Ascending aorta (tissue), 2 donors: ENCODE results near the gene FUT7. TPM values are rescaled to one million over a fixed set of nuclear protein-coding genes. Genes with fewer than 3 reads are reported as not detected.

ENCODE experiments used
- DNase-seq, 2 donors: peaks; one replicate each; pipeline ENCODE4 v3.0.0-alpha.2; 2019; ENCODE audit warnings: low spot score in 2 of 2
- H3K27ac ChIP-seq, 2 donors: fragments of 200-600 bp; sonication (generic); one replicate each; pipeline ENCODE4 v1.5.1; 2016 to 2017; ENCODE audit warnings: mild to moderate bottlenecking in 1 of 2
- H3K27me3 ChIP-seq: fragments of 200-600 bp; sonication (generic); one replicate; pipeline ENCODE4 v1.5.1; 2017
- H3K36me3 ChIP-seq, 2 donors: fragments of 200-600 bp; sonication (generic); one replicate each; pipeline ENCODE4 v1.5.1; 2016
- H3K4me1 ChIP-seq, 2 donors: fragments of 200-600 bp; sonication (generic); one replicate each; pipeline ENCODE4 v1.5.1; 2016 to 2017; ENCODE audit warnings: mild to moderate bottlenecking in 1 of 2
- H3K4me3 ChIP-seq, 2 donors: fragments of 200-600 bp; sonication (generic); one replicate each; pipeline ENCODE4 v1.5.1; 2016 to 2017; ENCODE audit warnings: mild to moderate bottlenecking in 1 of 2
- H3K9me3 ChIP-seq, 2 donors: fragments of 200-600 bp; sonication (generic); one replicate each; pipeline ENCODE4 v1.5.1; 2016
- intact Hi-C: fragments of 100-400 bp; cut with DNase I; formaldehyde crosslinking; loops from one replicate; pipeline ENCODE4 v1.15.1; 2023
- total RNA-seq: library from RNA; depleted of rRNA; stranded (reverse); fragments of >200 nt; gene quantifications from one replicate; pipeline ENCODE4 v1.1.0, GENCODE V29; 2016
- TF ChIP-seq, protein P1 (sequence below), 3 experiments: fragments of 200-600 bp in 2 of 3; fragments of 450-650 bp in 1 of 3; sonication (generic) in 2 of 3; IDR thresholded peaks; one replicate each; pipeline ENCODE4 v1.5.1; 2016 to 2019; ENCODE audit warnings: antibody characterized with exemption in 3 of 3, mild to moderate bottlenecking in 1 of 3, moderate library complexity in 1 of 3

Gene FUT7
- total RNA-seq, 1 donor from 2014 or later: not detected

DNA sequence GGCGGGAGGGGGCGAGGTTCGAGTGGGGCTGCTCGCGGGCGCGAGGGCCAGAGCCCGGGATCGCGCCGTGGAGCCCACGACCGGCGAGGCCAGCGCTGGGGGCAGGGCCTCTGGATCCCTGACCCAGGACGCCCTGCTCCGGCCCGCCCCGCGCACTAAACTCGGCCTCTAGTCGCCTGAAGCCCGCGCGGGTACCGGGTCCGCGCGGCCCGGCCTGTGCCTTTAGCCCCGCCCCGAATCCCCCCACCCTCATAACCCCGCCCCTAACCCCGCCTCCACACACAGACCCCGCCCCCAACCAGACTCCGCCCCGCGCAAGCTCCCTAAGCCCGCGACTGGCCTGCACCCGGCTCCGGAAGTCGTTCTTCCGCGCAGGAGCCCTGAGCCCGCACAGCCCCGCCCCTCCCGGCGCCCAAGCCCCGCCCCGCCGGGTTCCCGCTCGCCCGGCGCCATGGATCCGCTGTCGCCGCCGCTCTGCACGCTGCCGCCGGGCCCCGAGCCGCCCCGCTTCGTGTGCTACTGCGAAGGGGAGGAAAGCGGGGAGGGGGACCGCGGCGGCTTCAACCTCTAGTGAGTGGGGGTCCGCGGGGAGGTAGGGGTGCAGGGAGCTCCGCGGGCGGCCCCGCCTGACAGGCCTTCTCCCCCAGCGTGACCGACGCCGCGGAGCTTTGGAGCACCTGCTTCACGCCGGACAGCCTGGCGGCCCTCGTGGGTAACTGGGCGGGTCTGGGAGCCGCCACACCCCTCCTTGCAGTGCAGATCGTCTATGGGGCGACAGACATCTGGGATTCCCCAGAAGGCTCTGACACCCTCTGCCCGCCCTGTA lies 39.7 kb downstream of the FUT7 start, which contains the start of gene PAXX:
Gene PAXX, plus strand, starts transcription at position 430 of the 826 bp plus-strand sequence. Its CDS starts 22 bp downstream, at position 452.
- DNase-seq: peak; percentile 57 to 93
- intact Hi-C loops: loop anchor here (1.0 to 5.0 kb wide), 5 partner anchors 36 to 201 kb away; partner anchors contain the start of genes ABCA2, FBXW5, MAN1B1 and PHPT1
- no peaks in the 10 kb centered on the region for H3K36me3 ChIP-seq
- H3K27me3 ChIP-seq: no peaks in the 10 kb centered on the region
- H3K4me3 ChIP-seq: peak within 1 kb of the TSS; percentile 79 to 85
- peak within 1 kb of the TSS; percentile 66 to 83 for H3K27ac ChIP-seq
- H3K9me3 ChIP-seq: no peaks in the 10 kb centered on the region
- H3K4me1 ChIP-seq: peaks cover 21 to 29% of the 10 kb centered on the region in 2 donors
- TF ChIP-seq, protein P1, sequence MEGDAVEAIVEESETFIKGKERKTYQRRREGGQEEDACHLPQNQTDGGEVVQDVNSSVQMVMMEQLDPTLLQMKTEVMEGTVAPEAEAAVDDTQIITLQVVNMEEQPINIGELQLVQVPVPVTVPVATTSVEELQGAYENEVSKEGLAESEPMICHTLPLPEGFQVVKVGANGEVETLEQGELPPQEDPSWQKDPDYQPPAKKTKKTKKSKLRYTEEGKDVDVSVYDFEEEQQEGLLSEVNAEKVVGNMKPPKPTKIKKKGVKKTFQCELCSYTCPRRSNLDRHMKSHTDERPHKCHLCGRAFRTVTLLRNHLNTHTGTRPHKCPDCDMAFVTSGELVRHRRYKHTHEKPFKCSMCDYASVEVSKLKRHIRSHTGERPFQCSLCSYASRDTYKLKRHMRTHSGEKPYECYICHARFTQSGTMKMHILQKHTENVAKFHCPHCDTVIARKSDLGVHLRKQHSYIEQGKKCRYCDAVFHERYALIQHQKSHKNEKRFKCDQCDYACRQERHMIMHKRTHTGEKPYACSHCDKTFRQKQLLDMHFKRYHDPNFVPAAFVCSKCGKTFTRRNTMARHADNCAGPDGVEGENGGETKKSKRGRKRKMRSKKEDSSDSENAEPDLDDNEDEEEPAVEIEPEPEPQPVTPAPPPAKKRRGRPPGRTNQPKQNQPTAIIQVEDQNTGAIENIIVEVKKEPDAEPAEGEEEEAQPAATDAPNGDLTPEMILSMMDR (IDR thresholded peaks at IDR 0.05): no peak

DNA sequence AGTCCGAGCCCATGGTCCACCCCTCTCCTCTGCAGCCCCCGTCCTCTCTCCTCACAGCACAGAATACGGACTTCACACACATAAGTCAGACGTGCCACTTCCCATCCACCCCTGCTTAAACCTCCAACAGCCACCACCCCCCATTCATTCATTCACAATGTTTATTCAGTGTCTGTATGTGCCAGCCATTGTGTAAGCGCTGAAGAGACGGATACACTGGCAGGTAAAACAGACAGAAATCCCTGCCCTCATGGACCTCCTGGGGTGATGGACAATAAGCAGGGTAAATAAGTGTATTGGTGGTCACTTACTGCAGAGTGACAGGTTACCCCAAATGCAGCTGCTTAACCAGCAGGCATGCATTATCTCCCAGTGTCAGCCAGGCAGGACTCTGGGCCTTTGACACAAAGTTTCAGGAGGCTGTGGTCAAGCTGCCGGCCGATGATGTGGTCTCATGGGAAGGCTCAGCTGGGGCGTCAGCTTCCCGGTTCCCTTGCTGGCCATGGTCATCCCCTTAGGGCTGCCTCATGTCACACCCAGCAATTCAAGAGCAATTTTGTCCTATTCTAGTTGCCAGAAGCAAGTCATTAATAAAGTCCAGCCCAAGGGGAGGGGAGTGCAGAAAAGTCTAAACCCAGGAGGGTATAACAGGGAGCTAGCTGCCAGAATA lies 41.5 kb downstream of the FUT7 start:
- Histone ChIP-seq H3K27me3 (no peaks in the 10 kb centered on the region), H3K36me3 (no peaks in the 10 kb centered on the region), H3K4me3 (no peak overlapping the region), H3K4me1 (peaks cover 12 to 16% of the 10 kb centered on the region in 2 donors), H3K27ac (no peak overlapping the region), H3K9me3 (no peaks in the 10 kb centered on the region)
- TF ChIP-seq, protein P1 (IDR thresholded peaks at IDR 0.05): no peak
- intact Hi-C loops: loop anchor here (5.0 kb wide), 1 partner anchor 97 kb away; the partner anchor contains the start of gene MAN1B1
- DNase-seq: no peak

DNA sequence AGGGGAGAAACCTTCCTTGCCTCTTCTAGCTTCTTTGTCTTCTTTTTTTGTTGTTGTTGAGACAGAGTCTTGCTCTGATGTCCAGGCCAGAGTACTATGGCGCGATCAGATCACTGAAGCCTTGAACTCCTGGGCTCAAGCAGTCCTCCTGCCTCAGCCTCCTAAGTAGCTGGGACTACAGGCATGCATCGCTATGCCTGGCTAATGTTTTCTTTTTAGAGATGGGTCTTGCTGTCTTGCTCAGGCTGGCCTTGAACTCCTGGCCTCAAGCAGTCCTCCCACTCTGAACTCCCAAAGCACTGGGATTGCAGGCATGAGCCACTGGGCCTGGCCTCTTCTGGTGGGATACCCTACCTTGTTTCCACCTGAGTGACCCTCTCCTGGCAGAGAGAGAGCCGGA lies 43.0 kb downstream of the FUT7 start:
- intact Hi-C loops: no loop called here
- Histone ChIP-seq H3K4me3 (no peak overlapping the region), H3K4me1 (peaks cover 8 to 12% of the 10 kb centered on the region in 2 donors), H3K27ac (no peak overlapping the region), H3K9me3 (no peaks in the 10 kb centered on the region), H3K27me3 (peaks cover 5% of the 10 kb centered on the region), H3K36me3 (no peaks in the 10 kb centered on the region)
- TF ChIP-seq, protein P1 (IDR thresholded peaks at IDR 0.05): no peak
- DNase-seq: no peak

DNA sequence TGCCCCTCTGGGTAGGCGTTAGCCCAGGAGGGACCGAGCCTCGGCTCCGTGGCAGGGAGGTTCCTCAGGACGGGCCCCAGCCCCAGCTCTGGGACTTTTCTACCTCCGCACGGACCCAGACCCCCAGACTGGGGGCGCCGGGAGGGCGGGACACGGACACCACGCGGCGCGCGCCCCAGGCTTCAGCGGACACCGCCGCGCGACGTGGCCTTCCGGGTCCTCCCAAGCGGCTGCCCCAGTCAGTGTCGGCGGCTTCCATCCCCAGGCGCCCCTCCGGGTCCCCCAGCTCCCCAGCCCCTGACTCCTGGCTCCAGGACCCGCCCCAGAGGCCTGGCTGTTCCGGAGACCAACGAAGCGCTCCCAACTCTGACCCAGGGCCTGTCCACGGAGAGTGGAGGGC lies 46.0 kb downstream of the FUT7 start:
- Histone ChIP-seq H3K36me3 (no peaks in the 10 kb centered on the region), H3K4me3 (no peak overlapping the region), H3K27me3 (peaks cover 5% of the 10 kb centered on the region), H3K4me1 (no peaks in the 10 kb centered on the region), H3K27ac (no peak overlapping the region), H3K9me3 (no peaks in the 10 kb centered on the region)
- no peak for DNase-seq
- TF ChIP-seq, protein P1 (IDR thresholded peaks at IDR 0.05): no peak
- intact Hi-C loops: no loop called here

DNA sequence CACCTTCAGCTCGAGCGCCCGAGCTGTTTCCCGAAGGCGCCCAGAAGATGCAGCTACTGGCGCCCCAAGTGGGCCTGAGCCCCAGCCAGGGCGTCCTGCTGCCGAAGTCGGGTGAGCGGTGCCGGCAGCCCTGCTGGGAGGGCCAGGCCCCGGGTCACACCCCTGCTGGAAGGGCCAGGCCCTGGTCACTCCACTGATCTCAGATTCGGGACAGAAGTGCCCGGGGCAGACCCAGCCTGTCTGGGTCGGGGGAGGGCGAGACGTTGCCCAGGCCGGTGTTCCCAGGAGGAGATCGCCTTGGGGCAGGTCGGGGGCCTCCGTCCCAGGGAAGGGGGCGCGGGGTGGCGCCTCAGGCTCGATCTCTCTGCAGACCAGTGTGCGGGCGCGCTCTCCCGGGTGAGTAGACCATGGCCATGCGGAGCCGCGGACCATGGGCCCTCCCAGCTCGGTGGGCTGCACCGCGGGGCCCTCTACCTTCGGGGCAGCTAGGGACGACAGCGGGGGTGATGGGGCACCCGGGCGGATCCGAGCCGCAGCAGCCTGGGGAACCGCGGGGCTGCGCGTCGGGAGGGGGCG lies 46.8 kb downstream of the FUT7 start:
- H3K27me3 ChIP-seq: peaks cover 5% of the 10 kb centered on the region
- H3K27ac ChIP-seq: no peak overlapping the region
- no peaks in the 10 kb centered on the region for H3K9me3 ChIP-seq
- no peaks in the 10 kb centered on the region for H3K36me3 ChIP-seq
- TF ChIP-seq, protein P1 (IDR thresholded peaks at IDR 0.05): no peak
- intact Hi-C loops: no loop called here
- no peaks in the 10 kb centered on the region for H3K4me1 ChIP-seq
- H3K4me3 ChIP-seq: no peak overlapping the region
- no peak for DNase-seq
